Ishikawa (cell line): Measurements from ENCODE around the gene HK1.

Experiments used
- TAF1 ChIP-seq: IDR thresholded peaks from 2 replicates; pipeline ENCODE4 v1.6.1; 2012; ENCODE audit warnings: low read depth, mild to moderate bottlenecking
- YY1 ChIP-seq: IDR thresholded peaks from 2 replicates; pipeline ENCODE4 v1.6.1; 2012; ENCODE audit warnings: low read depth
- TF ChIP-seq, protein P1 (sequence below): IDR thresholded peaks from 2 replicates; pipeline ENCODE4 v1.6.1; 2012; ENCODE audit warnings: low read depth, mild to moderate bottlenecking

DNA sequence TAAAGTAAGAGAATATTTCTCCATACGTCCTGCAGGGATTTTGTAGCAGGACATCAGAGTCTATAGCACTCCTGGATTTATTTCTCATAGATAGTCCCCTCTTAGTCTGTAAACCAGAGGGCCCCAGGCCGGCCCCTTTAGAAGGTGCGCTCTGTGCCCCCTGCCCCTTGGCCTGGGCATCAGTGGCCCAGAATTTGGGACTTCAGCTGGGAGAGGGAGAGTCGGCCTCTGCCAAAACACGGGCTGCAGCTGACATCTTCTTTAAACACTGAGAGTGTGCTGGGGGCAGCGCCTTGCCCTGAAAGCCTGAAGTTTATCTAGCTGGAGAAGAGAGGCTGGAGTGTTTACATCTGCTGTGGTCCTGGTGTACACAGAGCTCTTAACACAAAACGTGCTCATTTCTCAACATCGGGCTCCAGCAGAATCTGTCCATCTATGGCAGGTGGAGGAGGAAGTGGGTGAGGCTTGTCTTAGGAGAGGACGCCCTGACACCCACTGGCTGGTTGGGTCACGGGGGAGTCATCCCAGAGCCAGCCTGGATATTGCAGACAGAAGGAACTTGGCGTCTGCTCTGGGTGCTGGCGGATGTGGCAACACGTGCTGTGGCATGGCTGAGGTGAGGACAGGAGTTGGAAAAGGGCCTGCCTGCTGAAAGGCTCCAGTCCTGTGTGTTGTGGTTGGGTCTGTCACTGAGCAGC, 143.5 kb downstream of the HK1 start:
- TF ChIP-seq YY1, result no peak
- no peak for TF ChIP-seq TAF1
- TF ChIP-seq, protein P1, sequence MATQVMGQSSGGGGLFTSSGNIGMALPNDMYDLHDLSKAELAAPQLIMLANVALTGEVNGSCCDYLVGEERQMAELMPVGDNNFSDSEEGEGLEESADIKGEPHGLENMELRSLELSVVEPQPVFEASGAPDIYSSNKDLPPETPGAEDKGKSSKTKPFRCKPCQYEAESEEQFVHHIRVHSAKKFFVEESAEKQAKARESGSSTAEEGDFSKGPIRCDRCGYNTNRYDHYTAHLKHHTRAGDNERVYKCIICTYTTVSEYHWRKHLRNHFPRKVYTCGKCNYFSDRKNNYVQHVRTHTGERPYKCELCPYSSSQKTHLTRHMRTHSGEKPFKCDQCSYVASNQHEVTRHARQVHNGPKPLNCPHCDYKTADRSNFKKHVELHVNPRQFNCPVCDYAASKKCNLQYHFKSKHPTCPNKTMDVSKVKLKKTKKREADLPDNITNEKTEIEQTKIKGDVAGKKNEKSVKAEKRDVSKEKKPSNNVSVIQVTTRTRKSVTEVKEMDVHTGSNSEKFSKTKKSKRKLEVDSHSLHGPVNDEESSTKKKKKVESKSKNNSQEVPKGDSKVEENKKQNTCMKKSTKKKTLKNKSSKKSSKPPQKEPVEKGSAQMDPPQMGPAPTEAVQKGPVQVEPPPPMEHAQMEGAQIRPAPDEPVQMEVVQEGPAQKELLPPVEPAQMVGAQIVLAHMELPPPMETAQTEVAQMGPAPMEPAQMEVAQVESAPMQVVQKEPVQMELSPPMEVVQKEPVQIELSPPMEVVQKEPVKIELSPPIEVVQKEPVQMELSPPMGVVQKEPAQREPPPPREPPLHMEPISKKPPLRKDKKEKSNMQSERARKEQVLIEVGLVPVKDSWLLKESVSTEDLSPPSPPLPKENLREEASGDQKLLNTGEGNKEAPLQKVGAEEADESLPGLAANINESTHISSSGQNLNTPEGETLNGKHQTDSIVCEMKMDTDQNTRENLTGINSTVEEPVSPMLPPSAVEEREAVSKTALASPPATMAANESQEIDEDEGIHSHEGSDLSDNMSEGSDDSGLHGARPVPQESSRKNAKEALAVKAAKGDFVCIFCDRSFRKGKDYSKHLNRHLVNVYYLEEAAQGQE, result no peak
